ENCODE measurements around the gene CRTC2. TPM values are rescaled to one million over a fixed set of nuclear protein-coding genes. Genes with fewer than 3 reads are reported as not detected.
A peak's percentile ranks its signal among the peaks of the same experiment; 100 is the strongest.
"Not testable (repeated sequence)": the region's sequence is repeated elsewhere in the genome, so short reads cannot be mapped to it uniquely, and the experiment has no call there.

CRTC2 gene
- total RNA-seq, 1 donor from 2014 or later = 41.9 TPM

- peaks cover 8% of the 10 kb centered on the region for H3K36me3 Mint-ChIP-seq (ENCODE audit: insufficient read depth)
- H3K9me3 Mint-ChIP-seq (ENCODE audit: low read depth) = no peaks in the 10 kb centered on the region
- peak overlapping the region; percentile 92 for H3K27ac Mint-ChIP-seq
- DNase-seq (ENCODE audit: low spot score, unreplicated experiment) = no peak
- TF ChIP-seq CTCF (IDR thresholded peaks at IDR 0.05; ENCODE audit: unreplicated experiment) = no peak
- no peaks in the 10 kb centered on the region for H3K27me3 Mint-ChIP-seq
- peaks cover 20% of the 10 kb centered on the region for H3K4me1 Mint-ChIP-seq (ENCODE audit: low read depth)
- peak overlapping the region; percentile 95 for H3K4me3 Mint-ChIP-seq (ENCODE audit: low read depth)
Observed at GRCh38 chr1:153985341-153985912, 27.0 kb upstream of the CRTC2 start.

- DNase-seq (ENCODE audit: low spot score, unreplicated experiment) = no peak
- Mint-ChIP-seq H3K36me3 (ENCODE audit: insufficient read depth) (peaks cover 8% of the 10 kb centered on the region), H3K9me3 (ENCODE audit: low read depth) (no peaks in the 10 kb centered on the region), H3K27me3 (no peaks in the 10 kb centered on the region), H3K27ac (no peak overlapping the region), H3K4me3 (ENCODE audit: low read depth) (peak overlapping the region; percentile 25), H3K4me1 (ENCODE audit: low read depth) (peaks cover 19% of the 10 kb centered on the region)
- no peak for TF ChIP-seq CTCF (IDR thresholded peaks at IDR 0.05; ENCODE audit: unreplicated experiment)
Observed at GRCh38 chr1:153984123-153984894, 25.9 kb upstream of the CRTC2 start.

GRCh38 chr1:153981735-153982134, 23.3 kb upstream of the CRTC2 start:
- not testable (repeated sequence) for H3K9me3 Mint-ChIP-seq (ENCODE audit: low read depth); DNase-seq (ENCODE audit: low spot score, unreplicated experiment); H3K4me3 Mint-ChIP-seq (ENCODE audit: low read depth); H3K36me3 Mint-ChIP-seq (ENCODE audit: insufficient read depth); H3K27me3 Mint-ChIP-seq
- peaks cover 25% of the 10 kb centered on the region for H3K4me1 Mint-ChIP-seq (ENCODE audit: low read depth)
- H3K27ac Mint-ChIP-seq = peak overlapping the region; percentile 92

GRCh38 chr1:153979091-153979490, 20.7 kb upstream of the CRTC2 start:
- not testable (repeated sequence) for H3K9me3 Mint-ChIP-seq (ENCODE audit: low read depth); H3K36me3 Mint-ChIP-seq (ENCODE audit: insufficient read depth); DNase-seq (ENCODE audit: low spot score, unreplicated experiment); H3K27me3 Mint-ChIP-seq; H3K27ac Mint-ChIP-seq
- H3K4me3 Mint-ChIP-seq (ENCODE audit: low read depth) = peak overlapping the region; percentile 96
- H3K4me1 Mint-ChIP-seq (ENCODE audit: low read depth) = peaks cover 19% of the 10 kb centered on the region

- Mint-ChIP-seq H3K9me3 (ENCODE audit: low read depth) (no peaks in the 10 kb centered on the region), H3K4me1 (ENCODE audit: low read depth) (peaks cover 19% of the 10 kb centered on the region), H3K27me3 (no peaks in the 10 kb centered on the region), H3K4me3 (ENCODE audit: low read depth) (peak overlapping the region; percentile 96), H3K36me3 (ENCODE audit: insufficient read depth) (peaks cover 9% of the 10 kb centered on the region), H3K27ac (peak overlapping the region; percentile 95)
- DNase-seq (ENCODE audit: low spot score, unreplicated experiment) = no peak
- no peak for TF ChIP-seq CTCF (IDR thresholded peaks at IDR 0.05; ENCODE audit: unreplicated experiment)
Observed at GRCh38 chr1:153978274-153978909, 20.0 kb upstream of the CRTC2 start.
